Osteoblast (primary cell): ENCODE results near the gene P4HA3. TPM values are rescaled to one million over a fixed set of nuclear protein-coding genes. Genes with fewer than 3 reads are reported as not detected.

ENCODE experiments used
- DNase-seq: peaks from one replicate; pipeline ENCODE4 v3.0.0; 2011; ENCODE audit warnings: low spot score, mixed read lengths; ENCODE audit not compliant: insufficient read length; ENCODE audit errors: missing footprints
- H2AFZ ChIP-seq: 2 replicates; pipeline ENCODE4 v1.6.0; 2011; ENCODE audit warnings: mild to moderate bottlenecking, low read length
- H3K27ac ChIP-seq: 2 replicates; pipeline ENCODE4 v1.5.1; 2011; ENCODE audit warnings: mild to moderate bottlenecking, low read depth, low read length, moderate library complexity
- H3K27me3 ChIP-seq: 2 replicates; pipeline ENCODE4 v1.6.0; 2012; ENCODE audit warnings: mild to moderate bottlenecking, control low read depth, inconsistent platforms, low read length, moderate library complexity; ENCODE audit not compliant: insufficient read depth
- H3K36me3 ChIP-seq: 2 replicates; pipeline ENCODE4 v1.5.1; 2011; ENCODE audit warnings: mild to moderate bottlenecking, low read length, control low read depth, moderate library complexity; ENCODE audit not compliant: insufficient read depth
- H3K4me1 ChIP-seq: 2 replicates; pipeline ENCODE4 v1.5.1; 2011; ENCODE audit warnings: mild to moderate bottlenecking, low read length, control low read depth, moderate library complexity; ENCODE audit not compliant: insufficient read depth
- H3K4me2 ChIP-seq: 2 replicates; pipeline ENCODE4 v1.6.0; 2011; ENCODE audit warnings: mild to moderate bottlenecking, low read length; ENCODE audit not compliant: insufficient read depth
- H3K4me3 ChIP-seq: fragments of 200-600 bp; sonication (generic); 3 replicates; pipeline ENCODE4 v1.5.1; 2012; ENCODE audit warnings: mild to moderate bottlenecking, low read length, inconsistent platforms; ENCODE audit not compliant: insufficient read depth
- H3K79me2 ChIP-seq: 2 replicates; pipeline ENCODE4 v1.6.0; 2012; ENCODE audit warnings: mild to moderate bottlenecking, low read length, control low read depth, inconsistent platforms; ENCODE audit not compliant: insufficient read depth
- H3K9me3 ChIP-seq: 2 replicates; pipeline ENCODE4 v1.5.1; 2011; ENCODE audit warnings: low read depth, low read length, control low read depth
- H4K20me1 ChIP-seq: 2 replicates; pipeline ENCODE4 v1.6.0; 2012; ENCODE audit warnings: mild to moderate bottlenecking, low read length, control low read depth; ENCODE audit not compliant: insufficient read depth
- CTCF ChIP-seq: IDR thresholded peaks from 2 replicates; pipeline ENCODE4 v1.5.1; 2011; ENCODE audit warnings: mild to moderate bottlenecking, low read depth, low read length, moderate library complexity; ENCODE audit errors: extremely low read depth
- total RNA-seq: library from RNA; depleted of rRNA; stranded (reverse); fragments of >200 nt; gene quantifications from 2 replicates; pipeline ENCODE4 v1.2.3, GENCODE V29; 2012

P4HA3 gene
- total RNA-seq, 1 donor, result 8.7 TPM

DNA sequence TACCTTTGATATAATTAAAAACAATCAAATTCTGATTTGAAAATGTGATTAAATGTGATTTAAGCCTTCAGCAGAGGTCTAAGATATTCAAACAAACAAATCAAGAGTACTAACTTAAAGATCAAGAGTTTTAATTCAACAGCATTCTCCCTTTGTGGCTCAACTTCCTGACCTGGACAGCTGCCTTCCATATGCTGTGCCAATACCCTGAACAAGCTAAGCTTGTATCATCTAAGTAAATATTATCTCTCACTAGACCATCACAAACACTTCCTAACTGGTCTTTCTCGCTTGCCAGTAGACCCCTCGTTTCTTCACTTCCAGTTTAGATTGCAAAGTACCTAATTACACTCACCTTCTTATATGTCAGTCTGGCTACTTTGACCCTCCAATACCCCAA lies 35.9 kb upstream of the P4HA3 start:
- no peak overlapping the region for H3K27ac ChIP-seq
- H3K27me3 ChIP-seq, result no peaks in the 10 kb centered on the region
- H3K36me3 ChIP-seq, result peaks cover 2% of the 10 kb centered on the region
- no peaks in the 10 kb centered on the region for H4K20me1 ChIP-seq
- no peak for DNase-seq
- no peak overlapping the region for H3K4me3 ChIP-seq
- no peaks in the 10 kb centered on the region for H3K79me2 ChIP-seq
- peaks cover 6% of the 10 kb centered on the region for H3K4me1 ChIP-seq
- no peak for TF ChIP-seq CTCF
- peak overlapping the region; percentile 21 for H3K4me2 ChIP-seq
- H3K9me3 ChIP-seq, result no peaks in the 10 kb centered on the region
- no peak overlapping the region for H2AFZ ChIP-seq

DNA sequence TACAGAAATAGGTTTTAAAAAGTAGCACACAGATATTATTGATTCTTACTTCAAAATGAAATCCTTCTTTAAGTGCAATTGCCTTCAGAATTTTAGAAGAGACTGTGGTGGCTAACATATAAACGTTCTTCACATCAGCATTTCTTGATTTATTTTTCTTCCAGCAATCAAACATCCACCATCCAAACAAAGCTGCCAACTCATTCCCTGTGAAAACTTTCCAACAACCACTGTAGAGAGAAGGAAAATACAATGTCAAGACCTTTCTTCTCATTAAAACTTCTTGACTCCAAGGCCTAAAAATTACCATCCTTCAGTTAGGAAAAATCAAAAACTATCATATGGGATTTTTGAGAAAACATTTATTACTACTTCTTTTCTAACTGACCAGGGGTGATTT lies 34.0 kb upstream of the P4HA3 start:
- Histone ChIP-seq H4K20me1 (no peaks in the 10 kb centered on the region), H3K79me2 (no peaks in the 10 kb centered on the region), H2AFZ (peak overlapping the region; percentile 26), H3K36me3 (peaks cover 2% of the 10 kb centered on the region), H3K27me3 (no peaks in the 10 kb centered on the region), H3K27ac (no peak overlapping the region), H3K4me1 (peaks cover 6% of the 10 kb centered on the region), H3K4me2 (no peak overlapping the region), H3K9me3 (no peaks in the 10 kb centered on the region), H3K4me3 (no peak overlapping the region)
- DNase-seq, result no peak
- no peak for TF ChIP-seq CTCF

GRCh38 chr11:74341921-74342320 lies 30.5 kb upstream of the P4HA3 start:
- Histone ChIP-seq H4K20me1 (no peaks in the 10 kb centered on the region), H3K79me2 (no peaks in the 10 kb centered on the region), H2AFZ (peak overlapping the region; percentile 60), H3K4me1 (no peaks in the 10 kb centered on the region), H3K4me2 (no peak overlapping the region), H3K27ac (no peak overlapping the region), H3K27me3 (no peaks in the 10 kb centered on the region), H3K4me3 (no peak overlapping the region), H3K9me3 (no peaks in the 10 kb centered on the region), H3K36me3 (peaks cover 2% of the 10 kb centered on the region)
- no peak for DNase-seq
- no peak for TF ChIP-seq CTCF

- H3K4me1 ChIP-seq, result no peaks in the 10 kb centered on the region
- TF ChIP-seq CTCF, result no peak
- H3K4me2 ChIP-seq, result no peak overlapping the region
- no peak for DNase-seq
- H3K9me3 ChIP-seq, result no peaks in the 10 kb centered on the region
- H3K36me3 ChIP-seq, result peaks cover 2% of the 10 kb centered on the region
- no peak overlapping the region for H3K4me3 ChIP-seq
- H3K27ac ChIP-seq, result no peak overlapping the region
- no peak overlapping the region for H2AFZ ChIP-seq
- no peaks in the 10 kb centered on the region for H4K20me1 ChIP-seq
- no peaks in the 10 kb centered on the region for H3K79me2 ChIP-seq
- no peaks in the 10 kb centered on the region for H3K27me3 ChIP-seq
Measured at GRCh38 chr11:74339619-74340018, 28.2 kb upstream of the P4HA3 start.
